Choroid plexus epithelial cell (primary cell): Measurements from ENCODE around the gene SELPLG.
"Not testable (repeated sequence)": the region's sequence is repeated elsewhere in the genome, so short reads cannot be mapped to it uniquely, and the experiment has no call there.

ENCODE experiments used
- DNase-seq: peaks from one replicate; pipeline ENCODE4 v3.0.0-alpha.2; 2010; ENCODE audit warnings: low read depth
- H3K4me3 ChIP-seq: 2 replicates; pipeline ENCODE4 v1.5.1; 2011; ENCODE audit warnings: low read depth, mild to moderate bottlenecking, control low read depth, low read length, moderate library complexity
- CTCF ChIP-seq: conservative IDR thresholded peaks from 2 replicates; pipeline ENCODE4 v1.5.1; 2011; ENCODE audit warnings: low read depth, mild to moderate bottlenecking, control low read depth, inconsistent platforms, low read length, moderate library complexity

The SELPLG gene

GRCh38 chr12:108635997-108636808 lies 2.5 kb upstream of the SELPLG start:
- TF ChIP-seq CTCF, result no peak
- no peak for DNase-seq
- H3K4me3 ChIP-seq, result no peak overlapping the region

GRCh38 chr12:108635201-108635996 lies 1.7 kb upstream of the SELPLG start:
- no peak overlapping the region for H3K4me3 ChIP-seq
- TF ChIP-seq CTCF, result no peak
- DNase-seq, result peak; percentile 39

GRCh38 chr12:108634341-108634751 lies 652 bp upstream of the SELPLG start:
- DNase-seq, result no peak
- no peak overlapping the region for H3K4me3 ChIP-seq

GRCh38 chr12:108633081-108633533 lies 587 bp downstream of the SELPLG start:
- no peak for DNase-seq
- no peak for TF ChIP-seq CTCF

More at GRCh38 chr12:108634341-108634751, 652 bp upstream of the SELPLG start:
- no peak for TF ChIP-seq CTCF

GRCh38 chr12:108631261-108631660 lies 2.4 kb downstream of the SELPLG start:
- DNase-seq, H3K4me3 ChIP-seq: not testable (repeated sequence)

More at GRCh38 chr12:108633081-108633533, 587 bp downstream of the SELPLG start:
- H3K4me3 ChIP-seq, result no peak overlapping the region

- DNase-seq, result peak; percentile 44
- H3K4me3 ChIP-seq, result no peak overlapping the region
- no peak for TF ChIP-seq CTCF
Observed at GRCh38 chr12:108630481-108631207, 3.0 kb downstream of the SELPLG start.
